ENCODE data around the gene TRPV6.

Gene TRPV6

DNA sequence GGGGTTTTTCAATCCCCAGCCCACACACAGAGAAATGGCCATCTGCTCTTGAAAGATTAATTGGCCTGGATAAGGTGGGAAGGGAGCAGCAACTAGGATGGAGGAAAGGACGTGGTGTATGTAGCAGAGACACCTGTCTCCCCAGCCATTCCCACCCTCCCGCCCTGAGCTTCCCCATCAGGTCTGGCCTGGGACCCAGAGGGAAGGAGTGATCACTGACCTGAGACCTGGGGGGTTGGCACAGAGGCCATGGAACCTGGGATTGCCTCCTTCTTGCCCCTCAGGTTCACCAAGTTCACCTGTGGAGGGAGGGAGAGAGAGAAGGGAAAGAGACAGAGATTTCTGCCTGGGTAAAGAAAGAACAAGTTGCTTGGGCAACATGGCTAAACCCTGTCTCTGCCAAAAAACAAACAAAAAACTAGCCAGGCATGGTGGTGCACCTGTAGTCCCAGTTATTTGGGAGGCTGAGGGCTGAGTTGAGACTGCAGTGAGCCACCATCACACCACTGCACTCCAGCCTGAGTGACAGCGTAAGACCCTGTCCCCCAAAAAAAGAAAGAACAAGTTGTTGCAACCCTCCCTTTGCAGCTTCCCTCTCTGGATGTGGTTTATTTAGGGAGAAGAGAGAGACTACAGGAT, 11.3 kb upstream of the TRPV6 start:
- TF ChIP-seq CTCF (IDR thresholded peaks at IDR 0.05), result no peak

DNA sequence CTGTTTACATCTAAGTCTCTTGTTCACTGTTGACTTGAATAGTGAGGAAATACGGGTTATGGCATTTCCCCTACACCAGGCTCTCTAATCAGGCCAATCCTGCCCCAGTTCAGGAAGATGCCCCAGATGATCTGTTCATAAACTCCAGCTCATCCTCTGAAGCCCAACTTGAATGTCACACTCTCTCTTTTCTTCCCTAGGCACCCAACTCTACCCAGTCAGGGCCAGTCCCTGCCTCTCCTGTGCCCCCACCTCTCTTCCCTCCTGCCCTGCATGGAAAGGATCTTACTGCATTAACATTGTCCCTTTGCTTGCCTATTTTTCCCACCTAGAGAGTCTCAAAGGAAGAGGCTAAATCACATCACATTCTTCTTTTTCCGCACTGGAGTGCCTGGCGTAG, 10.6 kb upstream of the TRPV6 start:
- no peak for TF ChIP-seq CTCF (IDR thresholded peaks at IDR 0.05)

- no peak for TF ChIP-seq CTCF (IDR thresholded peaks at IDR 0.05)
Observed at GRCh38 chr7:142894985-142895593, 9.5 kb upstream of the TRPV6 start.

DNA sequence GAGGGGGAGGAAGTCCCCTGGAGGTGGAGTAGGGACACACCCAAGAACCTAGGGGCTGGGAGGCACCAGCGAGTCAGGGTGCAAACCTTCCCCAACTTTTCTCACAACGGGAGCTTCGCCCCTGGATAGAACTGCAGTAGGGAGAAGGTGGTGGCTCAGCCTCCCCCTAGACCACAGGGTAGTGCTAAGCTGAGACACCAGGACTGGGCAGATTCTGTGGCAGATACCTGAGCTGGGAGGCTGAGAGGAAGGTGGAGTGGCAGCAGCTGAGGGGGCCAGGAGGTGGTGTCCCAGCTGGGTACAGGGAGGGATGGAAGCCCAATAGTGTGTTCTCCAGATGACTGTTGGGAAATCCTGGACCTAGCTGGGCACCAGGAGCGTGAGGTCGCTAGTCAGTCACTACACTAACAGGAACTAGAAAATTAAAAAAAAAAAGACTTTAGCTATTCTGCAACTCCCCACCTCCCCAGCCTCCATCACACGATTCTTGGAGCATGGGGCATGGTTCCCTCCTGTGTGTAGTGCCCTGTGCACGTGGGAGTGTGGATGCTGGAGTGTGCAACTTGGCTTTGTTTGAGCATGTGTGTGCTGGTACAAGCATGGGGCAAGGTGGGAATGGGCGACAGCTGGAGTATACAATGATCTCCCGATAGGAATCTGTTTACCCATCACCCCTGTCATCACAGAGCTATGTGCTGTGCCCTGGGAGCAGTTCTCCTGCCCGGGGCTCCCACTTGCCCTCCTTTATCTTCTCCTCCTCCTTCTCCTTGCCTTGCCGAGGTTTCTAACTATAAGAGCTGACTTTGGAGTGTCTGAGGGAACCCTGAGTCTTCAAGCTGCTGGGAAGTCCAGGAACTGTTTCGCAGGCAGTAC, 8.8 kb upstream of the TRPV6 start:
- no peak for TF ChIP-seq CTCF (IDR thresholded peaks at IDR 0.05)

GRCh38 chr7:142892951-142893350, 7.4 kb upstream of the TRPV6 start:
- TF ChIP-seq CTCF (IDR thresholded peaks at IDR 0.05), result no peak

- no peak for TF ChIP-seq CTCF (IDR thresholded peaks at IDR 0.05)
Observed at GRCh38 chr7:142891490-142892082, 6.0 kb upstream of the TRPV6 start.

DNA sequence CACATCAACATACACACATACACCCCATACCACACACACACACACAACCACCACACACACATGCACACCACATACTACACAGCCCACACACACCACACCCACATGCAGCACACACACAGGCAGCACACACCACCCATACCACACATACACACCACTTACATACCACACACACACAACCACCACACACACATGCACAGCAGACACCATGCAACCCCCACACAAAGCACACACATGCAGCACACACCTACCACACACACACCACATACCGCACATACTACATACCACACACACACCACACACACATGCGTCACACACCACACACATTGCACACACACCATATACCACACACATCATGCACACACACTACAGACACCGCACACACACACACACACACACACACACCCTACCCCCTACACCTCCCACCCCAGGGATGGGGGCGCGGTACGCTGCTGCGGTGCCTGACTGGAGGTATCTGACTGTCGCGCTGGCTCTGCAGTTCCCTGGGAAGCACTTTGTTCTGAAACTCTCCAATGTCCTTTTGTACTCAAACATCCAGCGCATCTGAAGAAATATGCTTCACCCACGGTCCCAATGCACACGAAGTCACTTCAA, 5.4 kb upstream of the TRPV6 start:
- no peak for TF ChIP-seq CTCF (IDR thresholded peaks at IDR 0.05)

Data from LNCAP (cell line).